Cardiac fibroblast (primary cell): ENCODE results near the gene SCAI.
A peak's percentile ranks its signal among the peaks of the same experiment; 100 is the strongest.

Experiments used
- DNase-seq, 2 donors: peaks; one replicate each; pipeline versions ENCODE4 v3.0.0 to v3.0.0-alpha.2; 2010; ENCODE audit warnings: low read depth in 2 of 2
- H3K4me3 ChIP-seq, 2 donors: replicated peaks in 1 of 2; 1 replicate in 1 of 2; 2 replicates in 1 of 2; pipeline ENCODE4 v1.5.1; 2011; ENCODE audit warnings: low read depth in 2 of 2, low read length in 2 of 2, mild to moderate bottlenecking in 2 of 2, moderate library complexity in 1 of 2
- TF ChIP-seq, protein P1 (sequence below): IDR thresholded peaks from one replicate; pipeline ENCODE4 v1.5.1; 2011; ENCODE audit warnings: low read depth, mild to moderate bottlenecking, low read length, inconsistent platforms

SCAI gene

DNA sequence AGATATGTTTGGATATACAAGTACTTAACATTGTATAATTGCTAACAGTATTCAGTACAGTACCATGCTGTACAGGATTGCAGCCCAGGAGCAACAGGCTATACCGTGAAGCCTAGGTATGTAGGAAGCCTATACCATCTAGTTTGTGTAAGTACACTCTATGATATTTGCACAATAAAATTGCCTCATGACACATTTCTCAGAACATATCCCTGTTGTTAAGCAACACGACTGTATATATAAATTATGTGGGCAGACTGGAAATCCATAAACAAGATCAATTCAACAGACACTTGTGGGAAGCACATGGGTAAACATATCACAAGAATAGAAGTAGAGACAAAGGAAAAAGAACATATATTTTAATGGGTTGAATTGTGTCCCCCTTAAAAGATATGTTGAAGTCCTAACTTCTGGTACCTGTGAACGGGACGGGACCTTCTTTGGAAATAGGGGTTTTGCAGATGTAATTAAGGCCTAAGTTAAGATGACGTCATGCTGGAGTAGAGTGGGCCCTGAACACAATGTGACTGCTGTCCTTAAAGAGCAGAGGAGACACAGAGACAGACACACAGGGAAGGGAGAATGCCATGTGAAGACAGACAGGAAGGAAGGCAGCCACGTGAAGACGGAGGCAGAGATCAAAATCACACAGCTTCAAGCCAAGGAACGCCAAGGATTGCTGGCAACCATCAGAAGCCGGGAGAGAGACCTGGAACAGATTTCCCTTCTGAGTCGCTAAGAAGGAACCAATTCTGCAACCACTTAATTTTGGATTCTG, 76.3 kb downstream of the SCAI start:
- DNase-seq: peak; percentile 10 to 26
- no peak overlapping the region for H3K4me3 ChIP-seq
- TF ChIP-seq, protein P1, sequence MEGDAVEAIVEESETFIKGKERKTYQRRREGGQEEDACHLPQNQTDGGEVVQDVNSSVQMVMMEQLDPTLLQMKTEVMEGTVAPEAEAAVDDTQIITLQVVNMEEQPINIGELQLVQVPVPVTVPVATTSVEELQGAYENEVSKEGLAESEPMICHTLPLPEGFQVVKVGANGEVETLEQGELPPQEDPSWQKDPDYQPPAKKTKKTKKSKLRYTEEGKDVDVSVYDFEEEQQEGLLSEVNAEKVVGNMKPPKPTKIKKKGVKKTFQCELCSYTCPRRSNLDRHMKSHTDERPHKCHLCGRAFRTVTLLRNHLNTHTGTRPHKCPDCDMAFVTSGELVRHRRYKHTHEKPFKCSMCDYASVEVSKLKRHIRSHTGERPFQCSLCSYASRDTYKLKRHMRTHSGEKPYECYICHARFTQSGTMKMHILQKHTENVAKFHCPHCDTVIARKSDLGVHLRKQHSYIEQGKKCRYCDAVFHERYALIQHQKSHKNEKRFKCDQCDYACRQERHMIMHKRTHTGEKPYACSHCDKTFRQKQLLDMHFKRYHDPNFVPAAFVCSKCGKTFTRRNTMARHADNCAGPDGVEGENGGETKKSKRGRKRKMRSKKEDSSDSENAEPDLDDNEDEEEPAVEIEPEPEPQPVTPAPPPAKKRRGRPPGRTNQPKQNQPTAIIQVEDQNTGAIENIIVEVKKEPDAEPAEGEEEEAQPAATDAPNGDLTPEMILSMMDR: no peak

- TF ChIP-seq, protein P1: no peak
- no peak overlapping the region for H3K4me3 ChIP-seq
- DNase-seq: no peak
Observed at GRCh38 chr9:125061391-125061790, 81.9 kb downstream of the SCAI start.

DNA sequence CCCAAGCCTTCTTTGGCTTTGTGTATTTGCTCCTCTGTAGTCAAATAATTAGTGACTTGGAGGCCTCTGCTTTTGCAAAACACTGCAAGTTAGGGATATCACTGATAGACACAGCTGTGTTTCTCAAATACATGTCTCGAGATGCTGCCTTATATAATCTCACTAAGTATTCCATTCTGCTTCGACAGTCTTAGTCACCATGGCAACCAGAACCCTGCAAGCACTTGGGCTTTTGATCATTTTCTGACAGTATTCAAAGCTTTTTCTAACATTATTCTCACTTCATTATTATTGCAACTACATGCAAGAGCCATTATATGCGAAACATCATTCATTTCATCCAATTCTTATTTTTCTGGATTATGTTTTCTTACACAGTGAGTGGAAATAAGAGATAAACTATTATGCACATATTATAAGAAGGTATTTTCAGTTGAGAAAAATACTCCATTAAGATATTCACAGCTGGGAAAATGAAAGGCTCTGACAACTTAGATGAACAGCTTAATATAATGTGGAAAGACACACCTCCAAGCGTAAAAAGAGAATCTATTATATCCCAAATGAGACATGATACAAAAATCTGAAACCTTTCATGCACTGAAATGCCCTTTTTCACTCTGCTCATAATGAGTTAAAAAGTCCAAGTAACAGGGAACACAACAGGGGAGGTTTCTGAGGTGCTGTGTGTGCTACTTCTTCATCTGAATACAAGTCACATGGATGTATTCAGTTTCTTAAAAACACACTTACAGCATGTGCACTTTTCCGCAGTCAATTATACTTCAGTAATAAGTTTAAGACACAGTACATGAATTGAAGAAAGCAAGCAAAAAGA, 93.9 kb downstream of the SCAI start:
- DNase-seq: no peak
- TF ChIP-seq, protein P1: no peak
- no peak overlapping the region for H3K4me3 ChIP-seq

DNA sequence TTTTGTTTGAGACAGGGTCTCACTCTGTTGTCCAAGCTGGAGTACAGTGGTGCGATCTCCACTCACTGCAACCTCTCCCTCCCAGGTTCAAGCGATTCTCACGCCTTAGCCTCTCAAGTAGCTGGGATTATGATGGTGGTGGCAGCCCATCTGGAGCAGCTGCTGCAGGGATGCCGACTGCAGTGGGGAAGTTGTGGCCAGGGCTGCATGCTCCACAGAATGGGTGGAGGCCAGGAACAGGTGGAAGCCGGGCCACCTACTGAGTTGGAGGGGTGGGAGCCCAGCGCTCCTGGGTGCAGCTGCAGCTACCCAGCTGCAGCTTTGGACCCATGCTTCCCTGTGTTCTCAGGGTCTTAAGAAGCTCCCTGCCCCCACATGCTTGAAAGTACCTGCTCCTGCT, 99.7 kb downstream of the SCAI start:
- no peak overlapping the region for H3K4me3 ChIP-seq
- no peak for DNase-seq
- TF ChIP-seq, protein P1: no peak

DNA sequence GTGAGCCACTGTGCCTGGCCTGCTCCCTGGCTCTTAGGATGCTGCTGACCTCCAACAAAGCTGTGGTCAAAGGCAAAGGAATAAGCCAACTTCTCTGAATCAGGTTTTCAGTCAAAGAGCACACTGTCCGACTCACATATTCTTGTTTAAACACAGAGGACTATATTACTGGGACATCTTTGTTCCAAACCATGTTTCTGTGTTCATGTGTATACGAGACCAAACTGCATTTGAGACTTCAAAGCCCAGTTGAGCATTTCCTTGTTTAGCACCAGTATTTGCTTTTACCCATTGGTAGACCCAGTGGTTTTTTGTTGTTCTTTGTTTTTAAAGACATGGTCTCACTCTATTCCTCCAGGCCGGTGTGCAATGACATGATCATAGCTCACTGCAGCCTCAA, 100.2 kb downstream of the SCAI start:
- H3K4me3 ChIP-seq: no peak overlapping the region
- DNase-seq: no peak
- TF ChIP-seq, protein P1: no peak

- no peak overlapping the region for H3K4me3 ChIP-seq
- TF ChIP-seq, protein P1: no peak
- peak in 1 of 2 donors; percentile 2 for DNase-seq
Observed at GRCh38 chr9:125038166-125038565, 105.2 kb downstream of the SCAI start.
